ENCODE data around the gene PTPRK. TPM values are rescaled to one million over a fixed set of nuclear protein-coding genes. Genes with fewer than 3 reads are reported as not detected.

Gene PTPRK
- polyA plus RNA-seq, 1 donor (not counting 4 experiments of a cell fraction or from before 2014, with no cell fraction given): 52.7 TPM

DNA sequence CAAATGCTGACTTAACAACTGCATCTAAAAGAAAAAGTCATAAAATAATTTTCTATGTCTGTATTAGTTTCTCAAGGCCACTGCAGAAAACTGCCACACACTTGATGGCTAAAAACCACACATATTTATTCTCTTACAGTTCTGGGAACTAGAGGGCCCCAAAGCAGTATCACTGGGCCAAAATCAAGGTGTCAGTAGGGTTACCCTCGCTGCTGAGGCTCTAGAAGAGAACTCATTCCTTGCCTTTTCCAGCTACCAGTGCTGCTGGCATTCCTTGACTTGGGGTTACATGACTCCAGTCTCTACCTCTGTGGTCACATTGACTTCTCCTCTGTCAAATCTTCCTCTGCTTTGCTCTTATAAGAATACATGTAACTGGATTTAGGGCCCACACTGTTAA lies 494.9 kb downstream of the PTPRK start:
- dilution Hi-C loops (cut with MboI; ENCODE audit: extremely low pct_ligation_motif_present, low sequenced_read_pairs): no loop called here
- Histone ChIP-seq H3K27me3 (ENCODE audit: control insufficient read depth, extremely low read depth, insufficient read depth, low read length) (no peaks in the 10 kb centered on the region), H3K27ac (ENCODE audit: control insufficient read depth, insufficient read depth, low read length) (no peak overlapping the region), H3K4me3 (ENCODE audit: control insufficient read depth in 2 of 3, extremely low read depth in 1 of 3, insufficient read depth in 2 of 3, low read depth in 1 of 3, low read length in 3 of 3) (no peak overlapping the region), H3K4me1 (ENCODE audit: control insufficient read depth, extremely low read depth, insufficient read depth, low read length) (no peaks in the 10 kb centered on the region), H2AFZ (ENCODE audit: control insufficient read depth, low read length) (no peak overlapping the region), H3K79me2 (ENCODE audit: control insufficient read depth, insufficient read depth, low read length) (no peaks in the 10 kb centered on the region), H3K36me3 (ENCODE audit: control insufficient read depth in 2 of 2, extremely low read depth in 1 of 2, insufficient read depth in 2 of 2, low read length in 2 of 2) (peaks cover 1 to 9% of the 10 kb centered on the region in 2 experiments), H3K9ac (ENCODE audit: control insufficient read depth, extremely low read depth, insufficient read depth, low read length) (no peak overlapping the region), H3K4me2 (ENCODE audit: control insufficient read depth, extremely low read depth, insufficient read depth, low read depth, low read length) (no peak overlapping the region), H4K20me1 (ENCODE audit: control insufficient read depth, extremely low read depth, insufficient read depth, low read length) (no peaks in the 10 kb centered on the region), H3K9me3 (ENCODE audit: control insufficient read depth, low read depth, low read length) (no peaks in the 10 kb centered on the region), H3K9me1 (ENCODE audit: control insufficient read depth, extremely low read depth, insufficient read depth, low read length) (no peaks in the 10 kb centered on the region)
- no peak for TF ChIP-seq EZH2 (IDR thresholded peaks at IDR 0.05; ENCODE audit: low read length)
- TF ChIP-seq CTCF (optimal IDR thresholded peaks at IDR 0.05 in 1 of 3, IDR thresholded peaks at IDR 0.05 in 1 of 3, conservative IDR thresholded peaks at IDR 0.05 in 1 of 3; ENCODE audit: extremely low read depth in 1 of 3, insufficient read depth in 2 of 3, low read length in 3 of 3): no peak
- FAIRE-seq (no peak), DNase-seq (ENCODE audit: low read depth, low spot score) (no peak)

DNA sequence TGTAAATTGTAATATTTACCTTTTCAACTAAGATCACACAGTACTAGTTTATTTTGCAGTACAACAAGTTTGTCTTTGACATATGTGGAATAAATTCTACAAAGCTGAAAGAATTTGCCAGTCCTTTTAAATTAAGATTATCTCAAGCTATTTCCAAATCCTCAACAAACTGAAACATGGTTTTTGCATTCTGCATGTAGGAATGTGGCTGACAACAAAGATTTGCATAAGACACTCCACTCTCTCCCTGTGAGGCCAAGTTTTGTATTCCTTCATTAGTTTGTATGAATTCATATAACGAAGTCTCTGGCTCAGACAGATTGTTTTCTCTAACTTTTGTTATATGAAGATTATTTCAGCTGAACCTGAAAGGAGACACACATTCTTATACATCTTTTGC lies 495.4 kb downstream of the PTPRK start:
- H3K9me1 ChIP-seq (ENCODE audit: control insufficient read depth, extremely low read depth, insufficient read depth, low read length): no peaks in the 10 kb centered on the region
- dilution Hi-C loops (cut with MboI; ENCODE audit: extremely low pct_ligation_motif_present, low sequenced_read_pairs): no loop called here

More for the DNA sequence above, 495.4 kb downstream of the PTPRK start:
- Histone ChIP-seq H4K20me1 (ENCODE audit: control insufficient read depth, extremely low read depth, insufficient read depth, low read length) (no peaks in the 10 kb centered on the region), H3K79me2 (ENCODE audit: control insufficient read depth, insufficient read depth, low read length) (no peaks in the 10 kb centered on the region), H3K9me3 (ENCODE audit: control insufficient read depth, low read depth, low read length) (no peaks in the 10 kb centered on the region), H3K27me3 (ENCODE audit: control insufficient read depth, extremely low read depth, insufficient read depth, low read length) (no peaks in the 10 kb centered on the region), H3K4me1 (ENCODE audit: control insufficient read depth, extremely low read depth, insufficient read depth, low read length) (no peaks in the 10 kb centered on the region), H2AFZ (ENCODE audit: control insufficient read depth, low read length) (no peak overlapping the region), H3K36me3 (ENCODE audit: control insufficient read depth in 2 of 2, extremely low read depth in 1 of 2, insufficient read depth in 2 of 2, low read length in 2 of 2) (peaks cover 0 to 9% of the 10 kb centered on the region in 2 experiments), H3K4me3 (ENCODE audit: control insufficient read depth in 2 of 3, extremely low read depth in 1 of 3, insufficient read depth in 2 of 3, low read depth in 1 of 3, low read length in 3 of 3) (no peak overlapping the region), H3K9ac (ENCODE audit: control insufficient read depth, extremely low read depth, insufficient read depth, low read length) (no peak overlapping the region), H3K27ac (ENCODE audit: control insufficient read depth, insufficient read depth, low read length) (no peak overlapping the region), H3K4me2 (ENCODE audit: control insufficient read depth, extremely low read depth, insufficient read depth, low read depth, low read length) (no peak overlapping the region)
- FAIRE-seq (no peak), DNase-seq (ENCODE audit: low read depth, low spot score) (no peak)
- TF ChIP-seq CTCF (optimal IDR thresholded peaks at IDR 0.05 in 1 of 3, IDR thresholded peaks at IDR 0.05 in 1 of 3, conservative IDR thresholded peaks at IDR 0.05 in 1 of 3; ENCODE audit: extremely low read depth in 1 of 3, insufficient read depth in 2 of 3, low read length in 3 of 3): no peak
- TF ChIP-seq EZH2 (IDR thresholded peaks at IDR 0.05; ENCODE audit: low read length): no peak

All from keratinocyte (primary cell).